NCI-H1694 (cell line): Measurements from ENCODE around the gene CTU2.

Source experiments
- DNase-seq: peaks from one replicate; lab custom pipeline; 2025; lab: John Stamatoyannopoulos, UW

CTU2 gene

DNA sequence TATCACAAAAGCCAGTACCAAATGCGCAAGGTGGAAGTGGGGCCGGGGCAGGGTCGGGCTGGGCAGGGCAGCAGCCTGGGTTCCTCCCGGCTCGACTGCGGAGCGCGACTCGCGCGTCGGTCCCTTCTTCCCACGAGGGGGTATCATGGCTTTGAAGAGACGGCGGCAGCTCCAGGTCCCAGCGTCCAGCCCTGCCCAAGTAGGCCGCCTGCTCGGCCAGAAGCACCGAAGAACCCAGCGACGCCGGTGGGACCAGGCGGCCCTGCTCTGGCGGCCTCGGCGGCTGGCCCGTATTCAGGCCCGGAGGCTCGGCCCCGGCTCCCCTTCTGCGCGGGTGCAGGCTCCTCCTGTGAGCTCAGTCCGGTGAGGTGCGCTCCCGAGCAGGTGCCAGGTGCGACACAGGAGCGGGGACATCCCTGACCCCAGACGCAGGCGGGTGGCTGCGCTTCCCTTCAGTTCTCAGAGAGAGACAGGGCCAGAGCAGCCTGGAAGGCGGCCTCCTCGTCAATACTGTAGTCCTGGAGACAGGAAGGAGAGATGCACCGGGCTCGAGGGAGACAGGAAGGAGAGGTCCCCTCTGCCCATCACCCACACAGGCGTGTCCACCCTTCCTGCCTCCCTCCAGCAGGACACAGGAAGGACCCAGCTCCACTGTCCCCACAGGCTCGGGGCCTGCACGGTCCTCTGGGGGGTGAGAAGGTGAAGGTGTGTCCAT lies 9.0 kb upstream of the CTU2 start:
- DNase-seq = no peak

DNA sequence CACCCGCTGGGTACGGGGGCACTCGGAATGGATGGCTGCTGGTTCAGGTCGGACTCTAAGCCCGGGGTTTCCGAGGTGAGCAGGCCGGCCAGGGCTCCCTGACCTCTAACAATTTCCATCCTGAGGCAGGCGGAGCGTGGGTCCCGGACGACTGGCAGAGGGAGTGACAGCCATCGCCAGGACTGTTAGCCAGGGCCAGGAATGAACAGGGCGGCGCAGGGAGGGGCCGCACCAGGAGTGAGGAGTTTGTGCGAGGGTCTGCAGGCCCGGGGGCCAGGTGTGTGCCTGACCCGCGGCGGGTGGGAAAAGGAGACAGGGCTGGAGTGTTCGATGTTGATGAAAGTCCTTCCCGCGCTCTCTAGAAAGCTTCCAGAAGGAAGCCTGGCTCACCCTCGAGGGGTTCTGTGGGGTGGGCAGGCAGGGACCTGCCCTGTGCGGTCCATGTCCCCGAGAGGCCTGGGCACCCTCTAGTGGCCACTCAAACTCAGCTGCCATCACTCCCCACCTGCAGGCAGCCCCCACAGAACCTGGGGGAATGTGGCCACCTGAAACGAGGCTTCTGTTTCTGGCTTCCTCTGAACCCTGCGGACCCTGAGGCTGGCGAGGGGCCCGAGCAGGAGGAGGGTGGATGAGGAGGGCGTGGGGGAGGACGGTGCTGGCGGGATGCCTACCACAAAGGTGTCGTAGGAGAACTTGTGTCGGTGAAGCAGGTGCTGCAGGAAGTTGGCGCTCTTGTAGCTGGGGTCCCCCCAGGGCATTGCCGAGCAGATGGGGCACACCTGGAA lies 8.3 kb upstream of the CTU2 start:
- no peak for DNase-seq

DNA sequence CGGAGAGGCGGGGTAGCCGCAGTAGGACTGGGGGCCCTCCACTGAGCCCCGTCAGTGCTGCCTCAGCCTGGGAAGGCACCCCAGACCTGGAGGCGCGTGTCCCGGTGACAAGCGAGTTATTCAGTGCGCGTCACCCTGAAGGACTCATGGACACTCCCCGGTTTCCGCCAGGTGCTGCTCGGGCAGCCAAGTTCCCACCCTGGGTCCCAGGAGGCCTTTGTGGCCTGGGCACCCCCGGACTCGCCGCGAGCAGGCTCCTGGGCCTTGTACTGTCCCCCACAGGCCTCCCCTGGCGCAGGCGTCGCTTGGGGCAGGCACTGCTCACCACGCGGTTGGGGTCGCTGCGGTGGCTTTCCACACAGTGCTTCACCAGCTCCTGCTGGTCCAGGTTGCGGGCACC lies 7.7 kb upstream of the CTU2 start:
- DNase-seq = no peak

DNA sequence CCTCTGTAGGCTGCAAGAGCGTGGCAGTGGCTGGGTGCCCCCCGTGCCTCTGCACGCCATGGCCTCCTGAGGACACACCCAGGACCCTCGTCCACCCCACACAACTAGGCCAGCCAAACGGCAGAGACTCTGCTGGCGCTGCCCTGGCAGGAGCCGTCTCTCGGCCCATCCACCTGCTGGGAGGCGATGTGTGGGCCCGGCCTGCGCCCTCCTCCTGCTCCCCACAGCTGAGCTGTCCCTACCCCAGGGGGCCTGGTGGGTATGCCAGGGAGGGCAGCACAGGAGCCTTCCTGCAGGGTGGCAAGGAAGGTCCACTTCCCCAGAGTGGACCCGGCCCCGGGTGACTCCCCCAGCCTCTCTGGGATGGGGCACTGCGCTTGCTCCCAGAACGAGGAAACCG lies 7.1 kb upstream of the CTU2 start:
- no peak for DNase-seq

DNA sequence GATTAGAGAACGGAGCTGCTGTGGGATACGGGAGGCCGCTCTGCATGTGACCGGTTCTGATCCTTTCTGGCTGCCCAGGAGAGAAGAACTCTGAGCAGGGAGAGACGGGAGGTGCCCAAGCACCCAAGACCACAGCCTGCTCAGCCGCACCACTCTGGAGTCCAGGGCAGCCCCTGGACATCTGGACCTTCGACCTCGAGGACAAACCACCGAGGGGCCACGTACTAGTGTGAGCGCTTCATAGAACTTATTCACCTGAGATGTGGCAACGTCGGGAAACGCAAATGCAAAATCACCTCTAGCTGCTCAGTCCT lies 6.0 kb upstream of the CTU2 start:
- no peak for DNase-seq

DNA sequence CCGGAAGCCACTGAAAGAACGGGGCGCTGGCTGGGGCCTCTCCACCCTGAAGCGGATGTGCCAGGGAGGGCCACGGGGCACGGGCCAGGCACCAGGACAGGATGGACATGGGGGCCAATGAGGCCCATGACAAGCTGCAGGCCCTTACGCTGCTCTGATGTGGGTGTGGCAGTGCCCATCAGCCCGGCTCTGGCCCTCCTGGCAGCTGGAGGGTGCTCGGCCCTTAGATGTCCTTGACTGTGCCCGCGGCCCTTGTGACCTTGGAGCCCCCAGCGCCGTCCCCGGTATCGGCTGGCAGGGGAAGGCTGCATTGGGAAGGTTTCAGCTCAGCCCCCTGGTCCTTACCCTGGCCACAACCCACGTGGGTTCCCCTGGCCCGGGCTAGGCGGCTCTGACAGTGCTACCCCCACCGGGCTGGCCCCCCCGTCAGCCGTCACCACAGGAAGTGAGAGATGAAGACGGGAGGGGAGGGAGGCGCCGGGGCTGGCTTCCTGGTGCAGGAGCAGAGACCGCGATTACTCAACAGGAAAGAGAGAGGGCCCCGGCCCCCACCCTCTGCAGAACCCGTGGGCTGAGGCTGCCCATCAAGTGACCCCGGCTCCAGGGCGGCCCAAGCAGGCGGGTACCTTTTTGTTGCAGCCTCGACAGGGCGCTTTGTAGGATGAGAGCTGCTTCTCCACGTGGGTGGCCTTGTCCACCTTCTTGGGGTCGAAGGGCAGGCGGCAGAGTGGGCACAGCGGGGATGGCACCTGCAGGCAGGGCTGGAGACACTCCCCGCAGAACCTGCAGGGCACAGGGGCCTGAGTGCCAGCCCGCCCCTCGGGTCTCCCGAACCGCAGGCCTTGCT lies 5.4 kb upstream of the CTU2 start:
- no peak for DNase-seq

DNA sequence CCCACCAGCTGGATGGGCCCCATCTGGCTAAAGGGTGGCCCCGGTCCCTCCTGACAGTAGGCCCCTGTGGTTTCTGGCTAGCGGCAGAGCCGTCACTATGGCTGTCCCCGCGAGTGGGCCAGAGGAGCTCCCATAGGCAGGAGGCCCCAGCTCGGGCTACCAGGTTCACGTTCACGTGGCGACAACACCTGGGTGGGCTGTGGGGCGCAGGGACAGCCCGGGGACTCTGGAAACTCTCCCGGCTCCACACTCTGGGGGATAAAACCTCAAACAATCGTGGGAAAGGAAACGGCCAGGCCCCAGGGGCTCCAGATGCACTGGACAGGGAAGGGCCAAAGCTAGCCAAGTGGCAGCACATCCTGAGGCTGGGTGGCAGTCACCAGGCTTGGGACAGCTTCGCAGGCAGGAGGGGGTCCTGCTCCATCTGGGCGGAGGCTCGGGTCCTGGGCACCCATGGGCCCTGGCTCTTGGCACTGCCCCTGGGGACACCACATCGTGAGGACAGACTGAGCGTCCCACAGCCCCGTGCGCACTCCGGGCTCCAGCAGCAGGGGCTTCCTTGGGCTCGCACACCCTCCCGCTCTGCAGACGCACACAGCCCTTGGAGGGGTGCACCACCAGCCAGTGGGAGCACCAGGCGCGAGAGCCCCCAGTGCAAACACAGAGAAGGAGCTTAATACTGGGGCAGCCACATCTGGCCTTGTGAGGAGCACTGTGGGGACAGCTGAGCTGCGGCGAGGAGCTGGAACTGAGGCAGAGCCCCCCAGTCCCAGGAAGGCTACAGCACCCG lies 4.5 kb upstream of the CTU2 start:
- no peak for DNase-seq

DNA sequence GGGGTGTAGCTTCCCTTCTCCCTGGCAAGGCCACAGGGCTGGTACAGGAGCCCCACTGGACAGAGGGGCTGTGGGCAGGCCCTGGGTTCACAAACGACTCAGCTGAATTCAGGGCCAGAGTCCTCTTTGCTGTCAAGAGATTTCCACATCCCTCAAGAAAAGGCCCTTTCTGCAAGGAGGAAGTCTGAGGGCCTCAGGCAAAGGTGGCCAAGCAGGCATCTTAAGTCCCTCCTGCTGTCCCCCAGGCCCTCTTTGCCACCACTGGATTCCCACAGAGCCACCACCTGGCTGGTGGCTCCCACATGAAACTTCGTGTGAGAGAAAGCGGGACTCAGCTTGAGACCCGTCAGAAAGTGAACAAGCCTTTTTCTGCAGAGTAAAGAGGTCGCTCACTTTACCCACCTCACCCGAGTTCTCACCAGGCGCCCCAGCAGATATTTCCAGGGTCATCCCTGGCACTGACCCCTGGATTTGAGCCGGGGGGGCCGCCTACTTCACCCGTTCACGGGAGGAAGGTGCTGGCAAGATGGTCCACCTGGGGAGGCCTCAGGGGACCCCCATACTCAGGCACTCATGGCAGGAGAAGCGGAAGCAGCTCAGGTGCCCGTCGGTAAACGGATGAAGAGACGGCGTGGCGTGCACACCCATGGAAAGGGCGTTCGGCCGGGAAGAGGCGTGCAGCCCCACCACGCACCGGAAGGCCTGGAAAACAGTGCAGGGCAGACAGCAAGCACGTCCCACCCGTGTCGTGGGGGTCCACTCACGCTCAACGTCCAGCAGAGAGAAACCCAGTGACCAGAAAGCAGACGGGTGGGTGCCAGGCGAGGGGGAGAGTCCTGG lies 3.7 kb upstream of the CTU2 start:
- DNase-seq = no peak

DNA sequence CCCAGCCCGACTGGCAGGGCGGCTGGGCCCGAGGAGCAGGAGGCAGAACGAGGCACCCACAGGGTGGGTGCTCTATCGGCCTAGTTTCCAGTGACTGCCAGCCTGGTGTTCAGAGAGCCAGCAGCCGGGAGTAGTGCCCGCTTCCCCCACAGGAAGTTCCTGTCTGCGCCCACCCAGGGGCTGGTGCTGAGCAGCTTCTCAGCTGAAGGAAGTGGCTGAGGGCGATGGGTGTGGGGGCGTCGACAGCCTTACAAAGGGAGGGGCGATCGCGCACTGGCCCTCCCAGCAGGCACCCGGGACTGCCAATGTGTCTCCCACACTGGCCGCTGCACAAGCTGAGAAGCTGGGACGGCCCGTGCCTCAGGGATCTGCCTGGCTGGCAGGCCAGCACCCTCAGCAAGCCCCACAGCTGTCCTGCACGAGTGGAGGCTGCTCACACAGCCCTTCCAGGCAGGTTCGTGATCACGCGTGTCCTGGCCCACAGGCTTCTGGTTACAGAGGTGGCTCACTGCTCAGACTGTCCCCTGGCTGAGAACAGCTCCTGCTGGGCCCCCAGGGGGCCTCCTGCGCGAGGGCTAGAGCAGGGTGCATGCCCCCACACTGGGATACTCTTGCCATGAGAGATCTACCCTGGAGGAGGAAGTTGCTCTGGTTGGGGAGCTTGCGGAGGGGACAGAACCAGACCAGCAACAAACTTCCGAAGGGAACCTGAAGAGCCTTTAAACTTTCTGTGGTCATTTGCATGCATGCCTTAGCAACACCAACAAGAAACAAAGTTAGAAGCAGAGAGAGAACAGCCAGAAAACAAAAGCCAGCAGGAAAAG lies 2.6 kb upstream of the CTU2 start:
- DNase-seq = no peak

DNA sequence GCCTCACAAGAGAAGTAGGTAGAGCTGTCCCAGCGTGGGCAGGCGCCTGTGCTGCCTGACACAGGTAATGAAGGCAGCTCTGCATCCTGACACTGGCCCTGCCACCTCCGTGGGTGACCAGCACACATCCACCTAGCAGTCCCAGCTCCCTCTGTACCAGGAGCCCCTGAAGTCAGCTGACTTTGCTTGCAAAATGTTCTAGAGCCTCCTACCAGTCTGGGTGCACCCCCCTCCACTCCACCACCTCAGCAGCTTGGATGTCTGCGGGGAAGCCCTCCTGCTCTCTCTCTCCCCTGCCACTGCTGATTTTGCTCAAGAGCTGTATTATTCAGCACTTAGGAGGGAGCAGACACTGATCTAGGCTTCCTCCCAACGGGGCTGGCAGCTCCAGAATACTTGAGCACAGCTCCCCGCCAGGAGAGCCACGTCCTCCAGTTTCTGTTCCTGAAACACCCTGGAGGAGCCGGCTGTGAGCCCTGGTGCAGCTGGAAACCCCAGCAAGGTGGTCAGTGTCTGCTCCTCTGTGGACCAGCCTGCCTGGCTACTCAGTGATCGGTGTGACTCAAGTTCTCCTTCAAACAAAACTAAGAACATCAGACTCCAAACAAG lies 1.1 kb upstream of the CTU2 start:
- DNase-seq = no peak

DNA sequence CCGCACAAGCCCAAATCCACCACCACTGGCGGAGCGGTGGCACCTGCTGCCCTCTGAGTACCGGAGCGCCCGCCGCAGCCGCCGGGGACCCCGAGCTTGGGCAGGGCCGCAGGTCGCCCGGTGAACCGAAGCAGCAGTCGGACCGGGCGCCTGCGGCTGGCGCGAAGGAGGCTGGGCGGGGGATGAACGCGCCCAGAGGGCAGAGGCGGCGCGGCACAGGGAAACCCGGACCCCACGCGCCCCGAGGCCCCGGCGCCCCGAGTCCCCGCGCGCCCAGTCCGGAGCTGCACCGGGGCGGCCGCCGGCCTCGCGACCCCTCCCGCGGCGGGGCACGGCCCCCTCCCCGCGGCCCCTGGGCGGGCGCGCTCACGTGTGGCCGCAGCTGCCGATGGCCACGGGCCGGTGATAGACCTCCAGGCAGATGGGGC lies 488 bp upstream of the CTU2 start:
- DNase-seq = no peak

DNA sequence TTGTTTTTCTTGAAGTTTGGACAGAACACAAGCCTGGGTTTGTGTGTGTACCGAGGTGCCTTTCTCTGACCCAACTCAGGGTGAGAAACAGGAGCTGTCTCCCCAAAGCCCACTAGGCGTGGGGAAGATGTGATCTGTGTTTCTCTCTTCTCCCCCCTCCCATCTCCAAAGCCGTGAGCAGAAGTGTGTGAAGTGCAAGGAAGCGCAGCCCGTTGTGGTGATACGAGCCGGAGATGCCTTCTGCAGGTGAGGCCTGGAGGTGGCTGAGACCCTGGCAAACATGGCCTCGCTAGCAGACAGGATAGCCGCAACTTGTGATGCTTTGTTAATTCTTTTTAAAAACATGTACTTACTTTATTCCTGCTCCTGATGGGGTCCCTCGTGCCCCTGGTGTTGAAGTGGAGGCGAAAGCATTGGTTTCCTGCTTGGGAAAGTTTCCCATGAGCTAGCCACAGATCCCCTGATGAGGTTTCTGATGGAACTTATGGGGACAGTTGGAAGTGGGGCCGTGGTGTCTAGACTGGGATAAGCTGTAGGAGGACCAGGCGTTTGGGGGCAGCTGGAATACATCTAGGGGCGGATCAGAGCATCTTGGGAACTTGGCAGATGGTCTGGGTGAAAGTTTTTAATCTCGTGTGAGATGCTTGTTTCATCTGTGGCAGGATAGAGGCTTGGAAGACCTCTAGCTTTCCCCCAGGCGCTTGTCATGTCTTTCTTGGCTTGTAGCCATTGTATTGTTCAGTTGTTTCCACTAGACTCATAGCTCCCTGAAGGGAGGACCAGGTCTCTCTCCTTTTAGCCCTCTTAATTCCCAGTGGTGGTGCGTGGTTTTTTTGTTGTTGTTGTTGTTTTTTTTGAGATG lies 893 bp downstream of the CTU2 start:
- DNase-seq = no peak

DNA sequence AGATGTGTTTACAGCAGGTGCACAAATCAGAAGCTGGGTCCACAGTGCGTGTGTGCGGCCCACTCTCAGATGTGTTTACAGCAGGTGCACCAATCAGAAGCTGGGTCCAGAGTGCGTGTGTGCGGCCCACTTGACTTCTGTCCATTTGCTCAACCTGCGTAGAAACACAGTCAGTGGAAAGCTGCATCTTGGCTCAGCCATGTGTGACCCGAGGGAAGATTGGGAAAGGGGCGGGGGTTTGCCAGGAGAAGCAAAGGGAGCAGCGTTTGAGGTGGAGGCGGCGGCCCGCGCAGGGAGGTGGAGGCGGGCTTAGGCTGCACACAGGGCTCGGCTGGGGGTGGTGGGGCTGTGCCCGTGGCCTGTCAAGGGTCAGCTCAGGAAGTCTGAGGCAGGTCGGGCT lies 4.3 kb downstream of the CTU2 start:
- DNase-seq = no peak

DNA sequence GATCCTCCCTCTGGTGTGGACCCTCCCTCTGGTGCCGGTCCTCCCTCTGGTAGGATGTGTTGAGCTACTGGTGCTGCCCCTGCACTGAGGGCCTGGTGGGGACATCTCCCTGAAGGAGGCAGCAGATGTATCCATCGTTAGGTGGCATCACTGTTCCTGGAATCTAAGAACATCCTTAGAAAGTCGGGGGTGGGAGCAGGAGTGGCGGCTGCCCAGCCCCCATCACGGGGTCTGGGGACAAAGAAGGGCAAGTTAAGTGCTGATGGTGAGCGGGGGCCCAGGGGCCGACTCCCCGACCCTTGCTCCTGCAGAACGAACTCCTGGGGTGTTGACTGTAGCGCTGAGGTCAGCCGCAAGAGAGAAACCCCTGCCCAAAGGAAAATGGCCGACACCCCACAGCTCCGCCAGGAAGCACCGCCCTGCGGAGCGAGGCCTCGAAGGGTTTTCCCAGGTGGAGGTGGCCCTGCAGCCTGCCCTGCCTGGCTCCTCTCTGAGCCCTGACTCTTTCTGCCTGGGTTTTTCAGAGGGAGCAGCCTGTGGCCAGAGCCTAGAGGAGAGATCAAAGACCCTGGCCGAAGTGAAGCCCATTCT lies 5.5 kb downstream of the CTU2 start:
- DNase-seq = no peak

DNA sequence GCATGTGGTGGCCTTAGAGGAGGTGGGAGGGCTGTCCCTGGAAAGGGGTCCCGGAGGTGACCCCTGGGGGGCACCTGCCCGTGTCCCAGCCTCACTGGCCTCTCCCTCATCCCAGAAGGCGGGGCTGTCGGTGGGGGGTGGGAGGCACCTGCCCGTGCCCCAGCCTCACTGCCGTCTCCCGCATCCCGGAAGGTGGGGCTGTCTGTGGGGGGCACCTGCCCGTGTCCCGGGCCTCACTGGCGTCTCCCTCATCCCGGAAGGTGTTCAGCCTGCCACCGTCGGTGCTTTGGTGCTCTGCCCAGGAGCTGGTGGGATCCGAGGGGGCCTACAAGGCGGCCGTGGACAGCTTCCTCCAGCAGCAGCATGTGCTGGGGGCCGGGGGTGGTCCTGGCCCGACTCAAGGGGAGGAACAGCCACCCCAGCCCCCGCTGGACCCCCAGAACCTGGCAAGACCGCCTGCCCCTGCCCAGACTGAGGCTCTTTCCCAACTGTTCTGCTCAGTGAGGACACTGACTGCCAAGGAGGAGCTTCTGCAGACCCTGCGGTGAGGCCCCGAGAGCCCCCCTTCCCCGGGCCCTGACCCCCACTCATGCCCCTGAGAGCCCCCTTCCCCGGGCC lies 6.2 kb downstream of the CTU2 start:
- no peak for DNase-seq

DNA sequence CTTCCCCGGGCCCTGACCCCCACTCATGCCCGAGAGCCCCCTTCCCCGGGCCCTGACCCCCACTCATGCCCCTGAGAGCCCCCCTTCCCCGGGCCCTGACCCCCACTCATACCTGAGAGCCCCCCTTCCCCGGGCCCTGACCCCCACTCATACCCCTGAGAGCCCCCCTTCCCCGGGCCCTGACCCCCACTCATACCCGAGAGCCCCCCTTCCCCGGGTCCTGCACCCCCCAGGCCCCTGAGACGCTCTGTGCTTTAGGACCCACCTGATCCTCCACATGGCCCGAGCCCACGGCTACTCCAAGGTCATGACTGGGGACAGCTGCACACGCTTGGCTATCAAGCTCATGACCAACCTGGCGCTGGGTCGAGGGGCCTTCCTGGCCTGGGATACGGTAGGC lies 6.8 kb downstream of the CTU2 start:
- no peak for DNase-seq

DNA sequence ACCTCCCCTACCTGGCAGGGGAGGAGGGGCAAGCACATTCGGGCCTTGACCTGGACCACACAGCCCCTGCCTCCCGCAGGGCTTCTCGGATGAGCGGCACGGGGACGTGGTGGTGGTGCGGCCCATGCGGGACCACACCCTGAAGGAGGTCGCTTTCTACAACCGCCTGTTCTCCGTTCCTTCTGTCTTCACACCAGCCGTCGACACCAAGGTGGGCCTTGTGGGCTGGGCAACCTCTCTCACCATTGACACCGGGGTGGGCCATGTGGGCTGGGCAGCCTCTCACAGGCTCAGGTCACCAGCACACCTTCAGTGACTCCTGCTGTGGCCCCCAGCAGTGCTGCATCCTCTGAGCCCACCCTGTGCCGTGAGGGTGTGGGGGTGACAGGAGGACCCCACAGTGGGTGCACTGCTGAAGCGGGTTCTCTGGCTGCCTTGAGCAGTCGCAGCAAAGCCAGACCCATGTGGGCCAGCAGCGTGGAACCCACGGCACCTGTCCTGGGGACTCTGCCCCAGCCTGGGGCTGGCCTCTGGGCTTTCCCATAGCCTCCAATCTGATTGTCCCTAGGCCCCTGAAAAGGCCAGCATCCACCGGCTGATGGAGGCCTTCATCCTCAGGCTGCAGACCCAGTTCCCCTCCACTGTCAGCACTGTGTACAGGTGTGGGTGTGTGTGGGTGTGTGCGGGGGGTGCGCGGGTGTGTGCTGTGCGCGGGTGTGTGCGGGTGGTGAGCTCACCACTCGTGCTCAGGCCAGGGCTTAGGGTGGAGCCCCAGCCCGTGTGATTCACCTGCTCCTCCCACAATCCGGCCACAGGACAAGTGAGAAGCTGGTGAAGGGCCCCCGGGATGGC lies 7.5 kb downstream of the CTU2 start:
- DNase-seq = no peak
